ENCODE measurements around the gene NUFIP1. TPM values are rescaled to one million over a fixed set of nuclear protein-coding genes. Genes with fewer than 3 reads are reported as not detected.

Gene NUFIP1
- polyA plus RNA-seq, 10 donors, result 6.5 to 10.8 (median 8.3) TPM

GRCh38 chr13:44894001-44894770 is 95.1 kb downstream of the NUFIP1 start:
- no peak for DNase-seq

Other genes starting within 250 kb of the NUFIP1 start
- gene GPALPP1, start 67 bp upstream of the NUFIP1 start, polyA plus RNA-seq (ENCODE audit: insufficient read length in 10 of 10), result 10 to 100 TPM; 25.1 to 36.8 (median 29.6) TPM
- gene GTF2F2, start 131.0 kb upstream of the NUFIP1 start, polyA plus RNA-seq (ENCODE audit: insufficient read length in 10 of 10), result 10 to 100 TPM; 17.0 to 21.1 (median 19.2) TPM
- under 1 TPM in 5 of 10 donors, not detected in 5; 0.07 to 0.22 (median 0.19) TPM for gene KCTD4, start 211.6 kb upstream of the NUFIP1 start, polyA plus RNA-seq (ENCODE audit: insufficient read length in 10 of 10)

All from muscle of back (tissue), 11 donors.